C4-2B (cell line): ENCODE measurements around the gene BMP2K.

Experiments
- CTCF ChIP-seq: fragments of 450-650 bp; conservative IDR thresholded peaks from 2 replicates; pipeline ENCODE4 v1.5.1; 2017; ENCODE audit warnings: mild to moderate bottlenecking
- ZFX ChIP-seq: fragments of 450-650 bp; IDR thresholded peaks from 2 replicates; pipeline ENCODE4 v1.6.1; 2017

- TF ChIP-seq ZFX (no peak), CTCF (no peak)
These were observed 38.2 kb upstream of the BMP2K start for GRCh38 chr4:78737973-78738372.
